ENCODE results near the gene THAP3.
"Not testable (repeated sequence)": the region's sequence is repeated elsewhere in the genome, so short reads cannot be mapped to it uniquely, and the experiment has no call there.

The THAP3 gene

DNA sequence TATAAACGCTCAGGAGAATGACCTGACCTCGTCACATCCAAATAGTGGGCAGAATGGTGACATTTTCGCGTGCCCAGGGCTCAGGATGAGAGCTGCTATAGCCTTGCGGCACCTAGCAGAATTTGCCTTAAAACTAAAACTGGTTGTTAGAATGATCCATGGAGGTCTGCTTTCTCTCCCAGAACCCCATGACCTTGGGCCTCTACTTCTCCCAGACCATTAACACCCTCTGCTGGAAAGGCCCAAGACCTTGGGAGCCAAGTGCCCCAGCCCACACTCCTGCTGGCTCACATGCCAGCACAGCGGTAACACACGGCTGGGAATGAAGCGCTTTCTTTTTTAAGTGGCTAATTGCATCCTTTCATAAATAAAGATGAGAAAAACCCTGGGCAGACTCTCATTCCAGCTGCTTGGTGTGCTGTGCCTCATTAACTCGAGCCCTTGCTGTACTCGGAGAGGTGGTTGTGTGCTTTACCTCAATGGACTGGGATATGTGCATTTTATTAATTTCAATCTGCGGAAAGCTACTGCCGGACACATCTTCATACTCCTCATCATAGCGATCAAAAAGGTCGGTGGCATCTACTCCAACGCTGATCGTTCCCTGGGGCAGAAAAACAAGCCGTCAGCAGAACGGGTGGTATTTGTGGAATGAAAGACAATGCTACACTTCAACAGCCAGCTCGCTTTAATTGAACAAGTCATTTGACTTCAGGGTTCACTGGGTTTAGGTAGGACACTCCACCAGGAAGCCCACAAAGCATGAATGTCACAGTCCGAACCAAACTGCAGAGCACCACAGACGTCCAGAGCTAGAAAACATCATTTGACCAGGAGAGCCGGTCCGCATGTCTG is 29.0 kb downstream of the THAP3 start:
- no peak overlapping the region for H3K27ac ChIP-seq
- no peak overlapping the region for H2AFZ ChIP-seq
- no peak overlapping the region for H3K4me2 ChIP-seq (ENCODE audit: low read length)
- no peak overlapping the region for H3K9ac ChIP-seq
- H3K4me3 ChIP-seq (ENCODE audit: low read depth, low read length), result no peak overlapping the region
- no peaks in the 10 kb centered on the region for H3K36me3 ChIP-seq (ENCODE audit: control insufficient read depth, insufficient read depth, low read length)
- no peaks in the 10 kb centered on the region for H3K27me3 ChIP-seq (ENCODE audit: control insufficient read depth, insufficient read depth, low read length)
- H3K9me3 ChIP-seq (ENCODE audit: control insufficient read depth, low read length), result no peaks in the 10 kb centered on the region
- TF ChIP-seq, protein P1, sequence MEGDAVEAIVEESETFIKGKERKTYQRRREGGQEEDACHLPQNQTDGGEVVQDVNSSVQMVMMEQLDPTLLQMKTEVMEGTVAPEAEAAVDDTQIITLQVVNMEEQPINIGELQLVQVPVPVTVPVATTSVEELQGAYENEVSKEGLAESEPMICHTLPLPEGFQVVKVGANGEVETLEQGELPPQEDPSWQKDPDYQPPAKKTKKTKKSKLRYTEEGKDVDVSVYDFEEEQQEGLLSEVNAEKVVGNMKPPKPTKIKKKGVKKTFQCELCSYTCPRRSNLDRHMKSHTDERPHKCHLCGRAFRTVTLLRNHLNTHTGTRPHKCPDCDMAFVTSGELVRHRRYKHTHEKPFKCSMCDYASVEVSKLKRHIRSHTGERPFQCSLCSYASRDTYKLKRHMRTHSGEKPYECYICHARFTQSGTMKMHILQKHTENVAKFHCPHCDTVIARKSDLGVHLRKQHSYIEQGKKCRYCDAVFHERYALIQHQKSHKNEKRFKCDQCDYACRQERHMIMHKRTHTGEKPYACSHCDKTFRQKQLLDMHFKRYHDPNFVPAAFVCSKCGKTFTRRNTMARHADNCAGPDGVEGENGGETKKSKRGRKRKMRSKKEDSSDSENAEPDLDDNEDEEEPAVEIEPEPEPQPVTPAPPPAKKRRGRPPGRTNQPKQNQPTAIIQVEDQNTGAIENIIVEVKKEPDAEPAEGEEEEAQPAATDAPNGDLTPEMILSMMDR (IDR thresholded peaks at IDR 0.05), result no peak
- no peaks in the 10 kb centered on the region for H3K79me2 ChIP-seq
- H3K4me1 ChIP-seq, result no peaks in the 10 kb centered on the region

DNA sequence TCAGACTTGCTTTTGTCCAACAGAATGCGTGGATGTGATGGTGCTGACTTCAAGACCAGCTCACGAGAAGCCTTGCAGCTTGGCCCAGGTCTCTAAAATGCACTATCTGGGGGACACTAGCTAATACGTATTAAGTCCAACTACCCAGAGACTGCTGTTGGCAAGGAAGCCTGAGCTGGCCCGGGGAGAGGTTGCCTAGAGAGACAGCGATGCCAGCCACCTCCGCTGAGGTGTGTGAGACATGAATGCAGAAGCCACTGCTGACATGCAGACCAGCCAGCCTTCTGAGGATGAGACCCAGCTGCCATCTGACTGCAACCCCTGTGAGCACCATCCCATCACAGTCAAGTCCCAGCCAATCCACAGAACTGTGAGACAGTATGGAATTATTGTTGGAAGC is 32.5 kb downstream of the THAP3 start:
- Histone ChIP-seq H3K36me3 (ENCODE audit: control insufficient read depth, insufficient read depth, low read length) (no peaks in the 10 kb centered on the region), H2AFZ (no peak overlapping the region)
- TF ChIP-seq, protein P1 (IDR thresholded peaks at IDR 0.05), result no peak

DNA sequence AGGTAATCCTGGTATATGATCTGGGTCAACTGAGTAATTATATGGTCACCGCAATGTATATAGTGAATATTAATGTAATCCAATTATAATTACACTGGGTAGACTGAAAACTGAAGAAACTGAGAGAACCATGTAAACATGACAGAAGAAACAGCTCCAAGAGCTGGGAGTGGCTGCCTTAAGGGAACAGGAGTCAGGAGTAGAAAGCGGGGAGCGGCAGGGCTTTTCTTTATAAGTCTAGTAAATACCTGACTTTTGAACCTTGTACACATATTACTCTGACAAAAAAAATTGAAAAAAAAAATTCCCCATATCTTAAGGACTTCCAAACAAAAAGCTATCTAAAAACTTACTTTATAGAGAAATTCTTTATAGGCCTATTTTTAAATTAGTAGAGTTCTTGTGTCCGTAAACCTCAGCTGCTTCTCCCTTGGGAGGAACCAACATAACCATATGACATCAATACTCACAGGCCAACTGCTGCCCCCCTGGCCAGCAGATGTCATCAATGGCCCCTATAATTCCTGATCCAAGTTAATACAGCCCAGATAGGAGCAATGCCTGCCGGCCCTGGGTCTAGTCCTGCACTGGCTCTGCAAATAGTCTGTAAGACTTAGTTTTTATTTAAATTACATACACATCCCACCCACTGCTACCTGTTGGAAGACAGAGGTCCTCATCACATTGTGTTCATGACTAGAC is 33.8 kb downstream of the THAP3 start:
- Histone ChIP-seq H3K36me3 (ENCODE audit: control insufficient read depth, insufficient read depth, low read length) (no peaks in the 10 kb centered on the region), H3K27me3 (ENCODE audit: control insufficient read depth, insufficient read depth, low read length) (no peaks in the 10 kb centered on the region), H3K4me3 (ENCODE audit: low read depth, low read length) (no peak overlapping the region), H3K79me2 (no peaks in the 10 kb centered on the region), H3K27ac (no peak overlapping the region), H3K9me3 (ENCODE audit: control insufficient read depth, low read length) (no peaks in the 10 kb centered on the region), H3K9ac (no peak overlapping the region), H2AFZ (no peak overlapping the region), H3K4me1 (no peaks in the 10 kb centered on the region), H3K4me2 (ENCODE audit: low read length) (no peak overlapping the region)
- TF ChIP-seq, protein P1 (IDR thresholded peaks at IDR 0.05), result no peak

More for the DNA sequence above, 32.5 kb downstream of the THAP3 start:
- no peaks in the 10 kb centered on the region for H3K27me3 ChIP-seq (ENCODE audit: control insufficient read depth, insufficient read depth, low read length)
- H3K4me3 ChIP-seq (ENCODE audit: low read depth, low read length), result no peak overlapping the region
- H3K9ac ChIP-seq, result no peak overlapping the region
- H3K79me2 ChIP-seq, result no peaks in the 10 kb centered on the region
- no peaks in the 10 kb centered on the region for H3K9me3 ChIP-seq (ENCODE audit: control insufficient read depth, low read length)
- no peak overlapping the region for H3K4me2 ChIP-seq (ENCODE audit: low read length)
- no peak overlapping the region for H3K27ac ChIP-seq
- no peaks in the 10 kb centered on the region for H3K4me1 ChIP-seq

DNA sequence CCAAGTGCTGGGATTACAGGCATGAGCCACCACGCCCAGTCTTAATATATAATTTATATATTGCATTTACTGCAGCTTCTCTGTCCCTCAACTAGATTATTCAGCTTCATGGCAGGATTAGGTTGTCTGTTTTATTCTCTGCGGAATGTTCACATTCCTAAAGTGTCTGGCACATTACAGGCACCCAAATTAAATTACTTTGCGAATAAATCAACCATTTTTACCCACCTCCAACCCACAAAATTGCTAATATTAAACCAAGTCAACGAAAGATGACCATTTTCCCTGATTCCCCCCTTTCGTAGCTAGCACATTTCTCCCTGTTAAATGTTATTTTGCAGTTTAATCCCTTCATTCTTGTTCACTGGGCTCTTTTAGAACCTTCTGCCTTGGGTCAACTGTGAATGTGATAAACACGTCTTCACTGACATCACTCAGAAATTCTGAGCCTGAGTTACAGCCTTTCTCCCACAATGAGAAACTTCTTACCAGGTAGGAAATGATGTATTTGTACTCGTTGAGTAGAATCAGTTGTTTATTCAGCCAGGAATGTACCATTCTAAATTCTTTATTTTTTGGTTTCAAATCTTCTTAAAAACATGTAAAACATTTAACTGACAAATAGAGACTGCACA is 35.9 kb downstream of the THAP3 start:
- Histone ChIP-seq H3K79me2 (no peaks in the 10 kb centered on the region), H2AFZ (no peak overlapping the region), H3K9ac (no peak overlapping the region), H3K4me2 (ENCODE audit: low read length) (no peak overlapping the region), H3K27me3 (ENCODE audit: control insufficient read depth, insufficient read depth, low read length) (no peaks in the 10 kb centered on the region), H3K27ac (no peak overlapping the region), H3K36me3 (ENCODE audit: control insufficient read depth, insufficient read depth, low read length) (no peaks in the 10 kb centered on the region), H3K4me1 (no peaks in the 10 kb centered on the region), H3K9me3 (ENCODE audit: control insufficient read depth, low read length) (no peaks in the 10 kb centered on the region), H3K4me3 (ENCODE audit: low read depth, low read length) (no peak overlapping the region)
- TF ChIP-seq, protein P1 (IDR thresholded peaks at IDR 0.05), result no peak

DNA sequence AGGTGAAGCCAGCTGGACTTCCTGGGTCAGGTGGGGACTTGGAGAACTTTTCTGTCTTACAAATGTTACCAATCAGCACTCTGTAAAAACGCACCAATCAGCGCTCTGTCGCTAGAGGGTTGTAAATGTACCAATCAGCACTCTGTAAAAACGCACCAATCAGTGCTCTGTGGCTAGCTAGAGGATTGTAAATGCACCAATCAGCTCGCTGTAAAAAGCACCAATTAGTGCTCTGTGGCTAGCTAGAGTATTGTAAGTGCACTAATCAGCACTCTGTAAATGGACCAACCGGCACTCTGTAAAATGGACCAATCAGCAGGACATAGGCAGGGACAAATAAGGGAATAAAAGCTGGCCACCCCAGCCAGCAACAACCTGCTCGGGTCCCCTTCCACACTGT is 37.8 kb downstream of the THAP3 start:
- H3K4me3 ChIP-seq (ENCODE audit: low read depth, low read length); H3K9me3 ChIP-seq (ENCODE audit: control insufficient read depth, low read length); H3K79me2 ChIP-seq: not testable (repeated sequence)

More for the DNA sequence above, 37.8 kb downstream of the THAP3 start:
- not testable (repeated sequence) for H3K4me1 ChIP-seq; H3K27me3 ChIP-seq (ENCODE audit: control insufficient read depth, insufficient read depth, low read length); H2AFZ ChIP-seq; H3K4me2 ChIP-seq (ENCODE audit: low read length); H3K27ac ChIP-seq; H3K9ac ChIP-seq; H3K36me3 ChIP-seq (ENCODE audit: control insufficient read depth, insufficient read depth, low read length)
